Natural killer cell (primary cell): ENCODE measurements around the gene GRM7. TPM values are rescaled to one million over a fixed set of nuclear protein-coding genes. Genes with fewer than 3 reads are reported as not detected.

Experiments used
- ATAC-seq, 3 donors: fragments of 150-1000 bp in 2 of 3; fragments of 200-7000 bp in 1 of 3; cut with Tn5 transposase; 1 replicate in 1 of 3; 2 replicates in 2 of 3; pipeline ENCODE4 v1.10.0; 2021; ENCODE audit warnings: mild to moderate bottlenecking in 2 of 3, moderate library complexity in 2 of 3
- DNase-seq, 2 donors: peaks; one replicate each; pipeline versions ENCODE4 v3.0.0 to v3.0.0-alpha.2; 2013 to 2021; ENCODE audit warnings: mixed read lengths in 1 of 2
- H3K27ac ChIP-seq: one replicate; pipeline ENCODE4 v1.5.1; 2013; ENCODE audit warnings: mild to moderate bottlenecking, low read length
- H3K27me3 ChIP-seq: one replicate; pipeline ENCODE4 v1.6.1; 2013; ENCODE audit warnings: low read length; ENCODE audit not compliant: control insufficient read depth, insufficient read depth
- H3K36me3 ChIP-seq: one replicate; pipeline ENCODE4 v1.6.1; 2013; ENCODE audit warnings: low read length; ENCODE audit not compliant: control insufficient read depth, insufficient read depth
- H3K4me1 ChIP-seq: one replicate; pipeline ENCODE4 v1.6.1; 2013; ENCODE audit warnings: low read length; ENCODE audit not compliant: control insufficient read depth, insufficient read depth
- H3K4me3 ChIP-seq: one replicate; pipeline ENCODE4 v1.5.1; 2013; ENCODE audit warnings: low read length
- H3K9me3 ChIP-seq: one replicate; pipeline ENCODE4 v1.6.1; 2013; ENCODE audit warnings: low read length; ENCODE audit not compliant: control insufficient read depth, insufficient read depth
- H3K27ac Mint-ChIP-seq, 2 donors: one replicate each; pipeline ENCODE4 v1.8.0; 2022; ENCODE audit warnings: mild to moderate bottlenecking in 2 of 2, mixed read lengths in 2 of 2, moderate library complexity in 1 of 2
- H3K27me3 Mint-ChIP-seq, 2 donors: one replicate each; pipeline ENCODE4 v1.8.0; 2022; ENCODE audit warnings: low read depth in 2 of 2, mixed read lengths in 2 of 2
- H3K36me3 Mint-ChIP-seq: one replicate; pipeline ENCODE4 v1.8.0; 2022; ENCODE audit warnings: mixed read lengths
- H3K4me1 Mint-ChIP-seq, 2 donors: one replicate each; pipeline ENCODE4 v1.8.0; 2022; ENCODE audit warnings: mixed read lengths in 2 of 2
- H3K4me3 Mint-ChIP-seq: one replicate; pipeline ENCODE4 v1.8.0; 2022; ENCODE audit warnings: mild to moderate bottlenecking, moderate library complexity, mixed read lengths
- H3K9me3 Mint-ChIP-seq, 2 donors: one replicate each; pipeline ENCODE4 v1.8.0; 2022; ENCODE audit warnings: mixed read lengths in 2 of 2
- CTCF ChIP-seq: fragments of 200-600 bp; IDR thresholded peaks from one replicate; pipeline ENCODE4 v1.8.0; 2022; ENCODE audit warnings: antibody characterized with exemption
- WGBS: methylation state at CpG from one replicate; pipeline ENCODE4 v1.1.7; 2013; ENCODE audit warnings: missing lambda C conversion rate; ENCODE audit not compliant: insufficient coverage; 5-methylcytosine and 5-hydroxymethylcytosine counted together
- intact Hi-C: fragments of 100-400 bp; cut with micrococcal nuclease; formaldehyde crosslinking; loops from one replicate; pipeline ENCODE4 v1.14.2; 2022
- total RNA-seq, 4 donors: library from RNA; stranded (reverse); fragments of 120-200 nt in 1 of 4; gene quantifications; one replicate each; pipeline versions ENCODE4 v1.2.3 to v1.2.4, GENCODE V29; 2013 to 2022

Gene GRM7
- total RNA-seq, 3 donors from 2014 or later (not counting 1 experiment from before 2014, with no cell fraction given): not detected

GRCh38 chr3:7270731-7271130 is 409.8 kb downstream of the GRM7 start:
- Histone ChIP-seq H3K27ac (no peak overlapping the region), H3K36me3 (no peaks in the 10 kb centered on the region), H3K4me3 (no peak overlapping the region), H3K9me3 (no peaks in the 10 kb centered on the region), H3K4me1 (no peaks in the 10 kb centered on the region), H3K27me3 (no peaks in the 10 kb centered on the region)
- no peak overlapping the region for H3K27ac Mint-ChIP-seq
- ATAC-seq (no peak), DNase-seq (no peak)
- intact Hi-C loops: no loop called here
- H3K9me3 Mint-ChIP-seq: peaks cover 0 to 3% of the 10 kb centered on the region in 2 donors
- H3K4me1 Mint-ChIP-seq: no peaks in the 10 kb centered on the region
- H3K4me3 Mint-ChIP-seq: no peak overlapping the region
- no peaks in the 10 kb centered on the region for H3K36me3 Mint-ChIP-seq
- TF ChIP-seq CTCF: no peak
- H3K27me3 Mint-ChIP-seq: no peaks in the 10 kb centered on the region
- 95% methylated on average over 4 of the region's 5 CpGs for WGBS

GRCh38 chr3:7271631-7272030 is 410.7 kb downstream of the GRM7 start:
- Mint-ChIP-seq H3K4me1 (no peaks in the 10 kb centered on the region), H3K36me3 (no peaks in the 10 kb centered on the region), H3K9me3 (peaks cover 0 to 3% of the 10 kb centered on the region in 2 donors), H3K27ac (no peak overlapping the region), H3K27me3 (no peaks in the 10 kb centered on the region), H3K4me3 (no peak overlapping the region)
- ATAC-seq: no peak
- 31% methylated on average over 3 of the region's 3 CpGs for WGBS
- no peak for TF ChIP-seq CTCF
- Histone ChIP-seq H3K4me3 (no peak overlapping the region), H3K36me3 (no peaks in the 10 kb centered on the region), H3K9me3 (no peaks in the 10 kb centered on the region), H3K27me3 (no peaks in the 10 kb centered on the region), H3K4me1 (no peaks in the 10 kb centered on the region), H3K27ac (no peak overlapping the region)
- intact Hi-C loops: no loop called here
- DNase-seq: no peak

GRCh38 chr3:7272203-7272602 is 411.3 kb downstream of the GRM7 start:
- H3K27me3 Mint-ChIP-seq: no peaks in the 10 kb centered on the region
- no peaks in the 10 kb centered on the region for H3K36me3 Mint-ChIP-seq
- H3K4me3 ChIP-seq: no peak overlapping the region
- H3K4me1 Mint-ChIP-seq: no peaks in the 10 kb centered on the region
- no peaks in the 10 kb centered on the region for H3K27me3 ChIP-seq
- TF ChIP-seq CTCF: no peak
- no peaks in the 10 kb centered on the region for H3K9me3 ChIP-seq
- DNase-seq (no peak), ATAC-seq (no peak)
- no peaks in the 10 kb centered on the region for H3K4me1 ChIP-seq
- H3K27ac Mint-ChIP-seq: no peak overlapping the region
- peaks cover 0 to 3% of the 10 kb centered on the region in 2 donors for H3K9me3 Mint-ChIP-seq
- H3K27ac ChIP-seq: no peak overlapping the region
- no peaks in the 10 kb centered on the region for H3K36me3 ChIP-seq
- no peak overlapping the region for H3K4me3 Mint-ChIP-seq
- 100% methylated on average over 1 of the region's 1 CpG for WGBS
- intact Hi-C loops: no loop called here

GRCh38 chr3:7275396-7275795 is 414.5 kb downstream of the GRM7 start:
- DNase-seq (no peak), ATAC-seq (no peak)
- Histone ChIP-seq H3K27ac (no peak overlapping the region), H3K4me3 (no peak overlapping the region), H3K4me1 (no peaks in the 10 kb centered on the region), H3K36me3 (no peaks in the 10 kb centered on the region), H3K9me3 (no peaks in the 10 kb centered on the region), H3K27me3 (no peaks in the 10 kb centered on the region)
- intact Hi-C loops: no loop called here
- peaks cover 0 to 3% of the 10 kb centered on the region in 2 donors for H3K9me3 Mint-ChIP-seq
- H3K36me3 Mint-ChIP-seq: no peaks in the 10 kb centered on the region
- H3K27me3 Mint-ChIP-seq: no peaks in the 10 kb centered on the region
- no peaks in the 10 kb centered on the region for H3K4me1 Mint-ChIP-seq
- no peak overlapping the region for H3K4me3 Mint-ChIP-seq
- no peak overlapping the region for H3K27ac Mint-ChIP-seq
- WGBS: 86% methylated on average over 1 of the region's 2 CpGs
- TF ChIP-seq CTCF: no peak
